K562 (cell line): ENCODE measurements around the gene MAPK1IP1L. TPM values are rescaled to one million over a fixed set of nuclear protein-coding genes. Genes with fewer than 3 reads are reported as not detected.

Source experiments
- ASH1L ChIP-seq: fragments of 450-650 bp; IDR thresholded peaks from 2 replicates; pipeline ENCODE4 v1.6.1; 2018; ENCODE audit warnings: borderline replicate concordance, mild to moderate bottlenecking, low read depth; ENCODE audit not compliant: partially characterized antibody
- ATF3 ChIP-seq, 2 experiments: fragments of 450-650 bp in 1 of 2; sonication (generic) in 1 of 2; formaldehyde crosslinking in 1 of 2; IDR thresholded peaks in 1 of 2; conservative IDR thresholded peaks in 1 of 2; 2 replicates each; pipeline versions ENCODE4 v1.6.1 to v1.8.1; 2016 to 2023; ENCODE audit warnings: mild to moderate bottlenecking in 2 of 2, moderate library complexity in 2 of 2, inconsistent platforms in 1 of 2, missing genetic modification reagents in 1 of 2
- CREB1 ChIP-seq, 2 experiments: sonication (generic) in 1 of 2; formaldehyde crosslinking in 1 of 2; IDR thresholded peaks; 2 replicates each; pipeline versions ENCODE4 v1.6.1 to v1.8.0; 2012 to 2022; ENCODE audit warnings: inconsistent platforms in 1 of 2, mild to moderate bottlenecking in 1 of 2, missing genetic modification reagents in 1 of 2, moderate library complexity in 1 of 2
- CREM ChIP-seq: IDR thresholded peaks from 2 replicates; pipeline ENCODE4 v1.6.1; 2014; ENCODE audit warnings: antibody characterized with exemption, low read depth
- CXXC5 ChIP-seq: fragments of 250-450 bp; sonication (Bioruptor Pico); IDR thresholded peaks from 2 replicates; pipeline ENCODE4 v1.8.0; 2022; ENCODE audit warnings: inconsistent platforms, mild to moderate bottlenecking, moderate library complexity
- E2F4 ChIP-seq: sonication (generic); formaldehyde crosslinking; IDR thresholded peaks from 2 replicates; pipeline ENCODE4 v1.8.0; 2022; ENCODE audit warnings: mild to moderate bottlenecking, low read depth, missing genetic modification reagents
- EP300 ChIP-seq: IDR thresholded peaks from 2 replicates; pipeline ENCODE4 v1.6.1; 2012; ENCODE audit warnings: low read length, improper control_type of control experiment
- ETV6 ChIP-seq, 3 experiments: fragments of 150-350 bp in 1 of 3; sonication (generic) in 1 of 3; formaldehyde crosslinking in 1 of 3; IDR thresholded peaks; 2 replicates each; pipeline versions ENCODE4 v1.6.1 to v1.8.0; 2014 to 2022; ENCODE audit warnings: borderline replicate concordance in 2 of 3, low read depth in 2 of 3, antibody characterized with exemption in 1 of 3, low read length in 1 of 3, mild to moderate bottlenecking in 1 of 3, missing genetic modification reagents in 1 of 3
- FOSL1 ChIP-seq: fragments of 200-800 bp; sonication (Bioruptor generic); conservative IDR thresholded peaks from 2 replicates; pipeline ENCODE4 v1.6.1; 2016; ENCODE audit warnings: missing genetic modification characterization, missing compliant biosample characterization
- KLF1 ChIP-seq: fragments of 450-650 bp; IDR thresholded peaks from 2 replicates; pipeline ENCODE4 v1.6.1; 2016; ENCODE audit warnings: missing genetic modification characterization, missing compliant biosample characterization
- KLF6 ChIP-seq: fragments of 250-450 bp; sonication (Bioruptor Pico); IDR thresholded peaks from 2 replicates; pipeline ENCODE4 v1.4.0; 2020; ENCODE audit warnings: mild to moderate bottlenecking, moderate library complexity, borderline replicate concordance
- MBD2 ChIP-seq: sonication (generic); IDR thresholded peaks from 2 replicates; pipeline ENCODE4 v1.6.1; 2016; ENCODE audit warnings: low read depth, borderline replicate concordance
- NR2C2 ChIP-seq, 2 experiments: fragments of 200-800 bp in 1 of 2; sonication (Bioruptor generic) in 1 of 2; sonication (generic) in 1 of 2; formaldehyde crosslinking in 1 of 2; IDR thresholded peaks; 2 replicates each; pipeline versions ENCODE4 v1.6.1 to v1.8.0; 2016 to 2022; ENCODE audit warnings: mild to moderate bottlenecking in 1 of 2, missing compliant biosample characterization in 1 of 2, missing genetic modification characterization in 1 of 2, missing genetic modification reagents in 1 of 2
- PBX2 ChIP-seq, 2 experiments: IDR thresholded peaks in 1 of 2; conservative IDR thresholded peaks in 1 of 2; 2 replicates each; pipeline ENCODE4 v1.6.1; 2016; ENCODE audit warnings: low read depth in 2 of 2, mild to moderate bottlenecking in 1 of 2, missing compliant biosample characterization in 1 of 2, missing genetic modification characterization in 1 of 2, moderate library complexity in 1 of 2
- SOX6 ChIP-seq: fragments of 450-650 bp; IDR thresholded peaks from 2 replicates; pipeline ENCODE4 v1.6.1; 2014; ENCODE audit warnings: mild to moderate bottlenecking
- SPI1 ChIP-seq: IDR thresholded peaks from 2 replicates; pipeline ENCODE4 v1.6.1; 2011; ENCODE audit warnings: low read depth, low read length, control low read depth, borderline replicate concordance
- ZHX1 ChIP-seq: fragments of 150-350 bp; conservative IDR thresholded peaks from 2 replicates; pipeline ENCODE4 v1.6.1; 2014; ENCODE audit warnings: low read length
- polyA plus RNA-seq, 8 experiments: library from polyadenylated mRNA; depleted of rRNA in 4 of 8; stranded (reverse) in 5 of 8; unstranded in 3 of 8; fragments of >200 nt; fragmentation: Nextera tagmentation in 2 of 8; fragmentation: Illumina TruSeq in 1 of 8; extraction: Ambion mirVana in 2 of 8; extraction: Trizol in 1 of 8; gene quantifications; 2 replicates each; pipeline versions ENCODE4 v1.2.1 to v1.2.3, GENCODE V29; 2011 to 2014; ENCODE audit warnings: inconsistent platforms in 1 of 8, missing spikeins in 1 of 8
- total RNA-seq, 7 experiments: library from RNA; depleted of rRNA in 6 of 7; stranded (reverse); fragments of >200 nt in 6 of 7; fragmentation: Illumina TruSeq in 2 of 7; extraction: Trizol in 2 of 7; gene quantifications; 2 replicates each; pipeline versions ENCODE4 v1.2.1 to v1.2.3, GENCODE V29; 2011 to 2021; ENCODE audit warnings: low replicate concordance in 1 of 7

MAPK1IP1L gene
- total and polyA plus RNA-seq, 9 of the 15 experiments (the other 6 are each of a cell fraction or from before 2014, with no cell fraction given) = 32.7 to 99.4 (median 49.8) TPM

GRCh38 chr14:55117803-55118441, 66.5 kb downstream of the MAPK1IP1L start (continued):
- TF ChIP-seq ZHX1 (no peak), CXXC5 (CRISPR knock-in tag) (0 out of 2 replicates have a peak, but pooled peaks have one; percentile 2), CREM (0 out of 2 replicates have a peak, but pooled peaks have one; percentile 23), EP300 (peak; percentile 13; the same call in 1 of the 2 replicates), SOX6 (peak; percentile 68; the same call in 1 of the 2 replicates), KLF6 (CRISPR knock-in tag) (no peak), ASH1L (no peak), ETV6 (IDR thresholded peaks at IDR 0.05; ENCODE audit: borderline replicate concordance in 1 of 2, low read depth in 2 of 2, low read length in 1 of 2) (no peak), ETV6 (CRISPR knock-in tag; IDR thresholded peaks at IDR 0.05; ENCODE audit: borderline replicate concordance) (no peak), NR2C2 (CRISPR knock-in tag; IDR thresholded peaks at IDR 0.05) (no peak), NR2C2 (tag; IDR thresholded peaks at IDR 0.05) (0 out of 2 replicates have a peak, but pooled peaks have one; percentile 29), SPI1 (peak; percentile 50; the same call in 1 of the 2 replicates), PBX2 (CRISPR knock-in tag; IDR thresholded peaks at IDR 0.05; ENCODE audit: low read depth) (no peak), PBX2 (tag; conservative IDR thresholded peaks at IDR 0.05; ENCODE audit: low read depth) (no peak), CREB1 (IDR thresholded peaks at IDR 0.05) (no peak), CREB1 (CRISPR knock-in tag; IDR thresholded peaks at IDR 0.05) (no peak), KLF1 (no peak), ATF3 (IDR thresholded peaks at IDR 0.05) (no peak), ATF3 (CRISPR knock-in tag; conservative IDR thresholded peaks at IDR 0.05) (no peak), E2F4 (CRISPR knock-in tag) (no peak), FOSL1 (tag) (no peak), MBD2 (0 out of 2 replicates have a peak, but pooled peaks have one; percentile 7)
